Measurements from ENCODE around the gene KLHL34.

DNA sequence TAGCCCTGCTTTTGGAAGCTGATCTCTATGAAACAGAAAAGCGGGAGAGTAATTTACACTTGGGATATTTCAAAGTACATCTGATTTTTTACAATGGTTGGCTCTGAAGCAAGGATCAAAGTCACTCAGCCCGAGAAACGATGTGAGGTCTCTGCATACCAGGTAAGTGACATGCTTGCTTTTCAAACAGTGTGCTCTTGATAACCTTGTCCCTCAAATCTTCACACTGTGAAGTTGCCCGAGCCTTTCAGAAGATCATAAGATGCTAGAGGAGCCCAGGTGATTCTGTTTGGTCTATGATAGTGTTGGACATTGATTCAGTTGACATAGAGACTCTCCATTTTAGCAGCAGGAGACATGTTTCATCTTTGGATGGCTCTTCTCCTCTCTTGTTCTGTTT is 47.1 kb upstream of the KLHL34 start:
- no peak for TF ChIP-seq SUZ12 (IDR thresholded peaks at IDR 0.05; ENCODE audit: extremely low read depth, insufficient read depth, insufficient read length)
- TF ChIP-seq ZNF274 (IDR thresholded peaks at IDR 0.05; ENCODE audit: low read depth, low read length), result no peak
- TF ChIP-seq YY1 (IDR thresholded peaks at IDR 0.05; ENCODE audit: insufficient read depth, insufficient read length), result no peak
